HEK293T (cell line): ENCODE results near the gene SAMD4B.

Experiments
- BHLHE40 ChIP-seq: fragments of 450-650 bp; IDR thresholded peaks from 2 replicates; pipeline ENCODE4 v1.6.1; 2016; ENCODE audit warnings: mild to moderate bottlenecking, moderate library complexity, borderline replicate concordance
- ELF4 ChIP-seq: fragments of 450-650 bp; IDR thresholded peaks from 2 replicates; pipeline ENCODE4 v1.6.1; 2017; ENCODE audit warnings: antibody characterized with exemption
- FOXA1 ChIP-seq: fragments of 450-650 bp; IDR thresholded peaks from 2 replicates; pipeline ENCODE4 v1.6.1; 2016; ENCODE audit warnings: mild to moderate bottlenecking
- FOXK2 ChIP-seq: fragments of 450-650 bp; IDR thresholded peaks from 2 replicates; pipeline ENCODE4 v1.6.1; 2016; ENCODE audit warnings: mild to moderate bottlenecking
- FOXM1 ChIP-seq: fragments of 450-650 bp; IDR thresholded peaks from 2 replicates; pipeline ENCODE4 v1.6.1; 2017; ENCODE audit warnings: mild to moderate bottlenecking, borderline replicate concordance
- HDGF ChIP-seq: fragments of 450-650 bp; IDR thresholded peaks from 2 replicates; pipeline ENCODE4 v1.6.1; 2017; ENCODE audit warnings: antibody characterized with exemption, borderline replicate concordance
- L3MBTL2 ChIP-seq: fragments of 450-650 bp; conservative IDR thresholded peaks from 2 replicates; pipeline ENCODE4 v1.6.1; 2016; ENCODE audit warnings: mild to moderate bottlenecking
- LEF1 ChIP-seq: fragments of 450-650 bp; IDR thresholded peaks from 2 replicates; pipeline ENCODE4 v1.6.1; 2017; ENCODE audit warnings: mild to moderate bottlenecking, borderline replicate concordance
- NFRKB ChIP-seq: fragments of 450-650 bp; IDR thresholded peaks from 2 replicates; pipeline ENCODE4 v1.6.1; 2016; ENCODE audit warnings: mild to moderate bottlenecking, moderate library complexity
- SP1 ChIP-seq: fragments of 450-650 bp; IDR thresholded peaks from 2 replicates; pipeline ENCODE4 v1.6.1; 2017
- SUZ12 ChIP-seq: fragments of 450-650 bp; IDR thresholded peaks from 2 replicates; pipeline ENCODE4 v1.6.1; 2016; ENCODE audit warnings: mild to moderate bottlenecking
- TARDBP ChIP-seq: fragments of 450-650 bp; IDR thresholded peaks from 2 replicates; pipeline ENCODE4 v1.6.1; 2016
- TF ChIP-seq, protein P1 (sequence below): fragments of 450-650 bp; IDR thresholded peaks from 2 replicates; pipeline ENCODE4 v1.6.1; 2016

DNA sequence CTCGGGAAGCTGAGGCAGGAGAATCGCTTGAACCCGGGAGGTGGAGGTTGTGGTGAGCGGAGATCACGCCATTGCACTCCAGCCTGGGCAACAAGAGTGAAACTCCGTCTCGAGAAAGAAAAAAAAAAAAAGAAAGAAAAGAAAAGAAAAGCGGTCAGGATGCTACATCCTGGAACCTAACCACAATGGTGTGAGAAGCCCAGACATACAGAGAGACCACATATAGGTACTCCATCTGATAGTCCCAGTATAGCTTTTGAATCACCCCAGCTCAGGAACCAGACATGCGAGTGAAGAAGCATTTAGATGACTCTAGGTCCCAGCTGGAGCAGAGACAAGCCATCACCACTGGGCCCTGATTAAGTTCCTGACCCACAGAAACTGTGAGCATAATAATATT, 42.8 kb upstream of the SAMD4B start:
- TF ChIP-seq, protein P1, sequence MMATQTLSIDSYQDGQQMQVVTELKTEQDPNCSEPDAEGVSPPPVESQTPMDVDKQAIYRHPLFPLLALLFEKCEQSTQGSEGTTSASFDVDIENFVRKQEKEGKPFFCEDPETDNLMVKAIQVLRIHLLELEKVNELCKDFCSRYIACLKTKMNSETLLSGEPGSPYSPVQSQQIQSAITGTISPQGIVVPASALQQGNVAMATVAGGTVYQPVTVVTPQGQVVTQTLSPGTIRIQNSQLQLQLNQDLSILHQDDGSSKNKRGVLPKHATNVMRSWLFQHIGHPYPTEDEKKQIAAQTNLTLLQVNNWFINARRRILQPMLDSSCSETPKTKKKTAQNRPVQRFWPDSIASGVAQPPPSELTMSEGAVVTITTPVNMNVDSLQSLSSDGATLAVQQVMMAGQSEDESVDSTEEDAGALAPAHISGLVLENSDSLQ, result no peak
- TF ChIP-seq SP1, result no peak
- TF ChIP-seq L3MBTL2, result no peak
- TF ChIP-seq FOXM1, result no peak
- TF ChIP-seq ELF4, result no peak
- no peak for TF ChIP-seq NFRKB
- TF ChIP-seq HDGF, result no peak
- TF ChIP-seq SUZ12, result no peak
- TF ChIP-seq FOXA1, result no peak
- no peak for TF ChIP-seq LEF1
- TF ChIP-seq FOXK2, result no peak
- TF ChIP-seq BHLHE40, result no peak
- no peak for TF ChIP-seq TARDBP
